Caki2 (cell line): ENCODE data around the gene CRYBB2. TPM values are rescaled to one million over a fixed set of nuclear protein-coding genes. Genes with fewer than 3 reads are reported as not detected.

Experiments used
- total RNA-seq: library from RNA; depleted of rRNA; stranded (reverse); fragments of >200 nt; shearing (Covaris generic); gene quantifications from 2 replicates; pipeline ENCODE4 v1.2.3, GENCODE V29; 2014; ENCODE audit warnings: low replicate concordance; rRNA removed

Gene CRYBB2
- total RNA-seq, 1 experiment from 2014 or later: not detected

Other genes with a start within 250 kb of the CRYBB2 start
- not detected in 2 replicates for gene CRYBB3, start 19.8 kb upstream of the CRYBB2 start, total RNA-seq